Measurements from ENCODE around the gene SH2B2.

GRCh38 chr7:102312317-102312716 lies 25.6 kb downstream of the SH2B2 start:
- TF ChIP-seq POLR2A (IDR thresholded peaks at IDR 0.05) (no peak), CTCF (IDR thresholded peaks at IDR 0.05 in 8 of 11, conservative IDR thresholded peaks at IDR 0.05 in 3 of 11) (no peak)
